CD4-positive, alpha-beta T cell treated with Interleukin-15 for 1 hour (primary cell): ENCODE results near the gene TRPC6.
"Not testable (repeated sequence)": the region's sequence is repeated elsewhere in the genome, so short reads cannot be mapped to it uniquely, and the experiment has no call there.

Experiments used
- DNase-seq: peaks from one replicate; pipeline ENCODE4 v3.0.0-alpha.2; 2020

Gene TRPC6

DNA sequence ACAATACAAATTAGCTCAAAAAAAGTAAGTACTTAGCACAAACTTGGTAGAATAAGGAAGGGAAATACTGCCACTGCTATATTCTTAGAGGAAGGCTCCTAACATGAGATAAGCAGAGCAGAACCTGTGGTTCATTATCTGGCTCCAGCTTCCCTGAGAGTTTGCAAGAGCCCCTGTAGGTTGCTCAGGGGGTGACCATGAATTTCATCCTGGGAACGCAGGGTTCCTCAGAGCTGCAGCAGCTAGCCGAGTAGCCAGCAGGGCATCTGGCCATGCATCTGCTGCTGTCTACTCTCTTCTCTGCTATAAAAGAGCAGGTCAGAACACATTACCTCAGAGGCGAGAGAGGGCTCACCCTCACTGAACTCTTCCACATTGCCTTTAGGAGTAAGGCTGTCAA, 67.3 kb downstream of the TRPC6 start:
- DNase-seq = no peak

- no peak for DNase-seq
Observed at GRCh38 chr11:101511065-101511464, 72.7 kb downstream of the TRPC6 start.

- no peak for DNase-seq
Observed at GRCh38 chr11:101510591-101510990, 73.2 kb downstream of the TRPC6 start.

- DNase-seq = no peak
Observed at GRCh38 chr11:101509922-101510321, 73.9 kb downstream of the TRPC6 start.

DNA sequence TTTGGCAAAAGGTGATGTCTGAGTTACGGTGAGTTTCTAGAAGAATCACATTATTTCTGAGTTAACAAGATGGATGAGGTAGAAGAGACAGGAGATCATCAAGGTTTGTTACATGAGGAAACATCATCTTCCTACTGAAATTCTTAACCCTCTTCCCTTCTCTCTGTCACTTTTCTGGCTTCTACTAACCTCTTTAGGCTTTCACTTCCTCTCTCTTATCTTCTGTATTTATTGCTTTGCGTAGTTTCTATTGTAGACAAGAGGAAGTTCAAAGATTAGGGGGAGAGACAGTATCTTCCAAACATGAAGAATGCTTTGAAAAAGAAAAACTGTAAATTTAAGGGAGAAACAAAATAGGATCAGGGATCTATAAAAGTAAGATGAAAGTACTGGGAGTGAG, 75.4 kb downstream of the TRPC6 start:
- no peak for DNase-seq

GRCh38 chr11:101498891-101499290, 84.9 kb downstream of the TRPC6 start:
- DNase-seq = no peak

DNA sequence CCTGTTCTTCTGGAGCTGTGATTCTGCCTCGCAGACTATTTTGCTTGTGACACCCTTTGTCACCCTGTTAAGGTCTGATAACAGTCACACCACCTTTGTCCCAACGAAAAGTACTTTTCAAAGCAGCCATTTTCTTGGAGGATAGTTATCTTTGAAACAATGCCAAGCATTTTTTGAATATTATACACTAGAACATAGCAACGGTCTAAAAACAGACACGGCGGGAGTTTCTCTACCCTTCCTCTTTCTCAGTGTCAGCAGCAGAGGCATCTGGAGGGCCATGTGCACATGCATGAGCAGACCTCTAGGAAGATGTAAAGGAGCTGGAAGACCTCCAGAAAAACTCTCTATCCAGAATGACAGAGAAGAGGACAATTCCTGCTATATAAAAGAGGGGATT, 86.5 kb downstream of the TRPC6 start:
- no peak for DNase-seq

DNA sequence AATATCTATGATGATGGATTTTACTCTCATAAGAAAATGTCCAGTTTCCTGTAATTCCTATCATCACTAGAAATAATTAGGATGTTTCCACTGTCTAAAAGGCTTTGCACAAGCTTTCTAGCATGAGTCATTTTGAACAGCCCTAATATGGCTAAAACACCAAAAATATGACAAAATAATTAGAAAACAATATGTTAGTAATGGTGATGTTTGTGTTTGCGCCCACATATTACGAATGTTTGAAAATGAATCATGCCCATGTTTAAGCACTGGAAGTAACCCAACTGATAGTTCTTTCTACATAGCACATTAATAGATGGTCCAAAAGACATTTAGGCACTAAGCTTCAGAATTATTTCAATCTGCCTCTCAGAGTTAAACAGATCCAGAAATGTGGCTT, 96.0 kb downstream of the TRPC6 start:
- DNase-seq = no peak

GRCh38 chr11:101482556-101483124, 101.2 kb downstream of the TRPC6 start:
- DNase-seq = no peak

- no peak for DNase-seq
Observed at GRCh38 chr11:101478587-101479369, 105.0 kb downstream of the TRPC6 start.

GRCh38 chr11:101477926-101478325, 105.9 kb downstream of the TRPC6 start:
- DNase-seq = no peak

DNA sequence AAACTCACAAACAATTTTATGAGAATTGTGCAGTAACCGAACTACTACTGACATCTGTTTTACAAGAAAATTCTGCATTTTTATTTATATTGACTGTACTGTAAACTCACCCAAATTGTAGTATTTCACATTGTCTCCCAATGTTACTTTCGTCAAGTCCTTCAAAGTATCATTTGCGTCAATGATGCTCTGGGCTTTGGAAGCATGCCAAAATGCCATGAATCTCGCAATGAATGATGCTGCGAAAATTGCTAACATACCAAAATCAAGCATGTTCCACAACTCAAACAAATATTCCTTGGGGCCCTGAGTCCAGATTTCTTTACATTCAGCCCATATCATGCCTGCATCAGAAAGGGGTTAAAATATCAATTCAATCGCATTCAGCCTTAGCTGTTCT, 107.6 kb downstream of the TRPC6 start:
- no peak for DNase-seq

DNA sequence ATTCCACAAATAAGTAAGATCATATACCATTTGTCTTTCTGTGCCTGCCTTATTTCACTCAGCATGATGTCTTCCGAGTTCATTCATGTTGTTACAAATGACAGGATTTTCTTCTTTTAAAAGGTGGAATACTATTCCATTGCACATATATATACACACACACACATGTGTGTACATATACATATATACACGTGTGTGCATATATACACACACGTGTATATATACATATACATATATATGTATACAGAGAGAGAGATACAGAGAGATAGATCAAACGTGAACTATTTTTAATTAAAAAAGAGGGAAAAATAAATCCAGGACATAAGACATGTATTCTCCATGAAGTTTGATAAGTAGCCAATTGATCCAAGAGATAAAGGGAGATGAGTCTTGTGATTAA, 108.1 kb downstream of the TRPC6 start:
- no peak for DNase-seq

GRCh38 chr11:101474666-101475065, 109.1 kb downstream of the TRPC6 start:
- DNase-seq = no peak

GRCh38 chr11:101470881-101471520, 112.8 kb downstream of the TRPC6 start:
- DNase-seq = no peak

GRCh38 chr11:101470419-101470818, 113.4 kb downstream of the TRPC6 start:
- DNase-seq = no peak

DNA sequence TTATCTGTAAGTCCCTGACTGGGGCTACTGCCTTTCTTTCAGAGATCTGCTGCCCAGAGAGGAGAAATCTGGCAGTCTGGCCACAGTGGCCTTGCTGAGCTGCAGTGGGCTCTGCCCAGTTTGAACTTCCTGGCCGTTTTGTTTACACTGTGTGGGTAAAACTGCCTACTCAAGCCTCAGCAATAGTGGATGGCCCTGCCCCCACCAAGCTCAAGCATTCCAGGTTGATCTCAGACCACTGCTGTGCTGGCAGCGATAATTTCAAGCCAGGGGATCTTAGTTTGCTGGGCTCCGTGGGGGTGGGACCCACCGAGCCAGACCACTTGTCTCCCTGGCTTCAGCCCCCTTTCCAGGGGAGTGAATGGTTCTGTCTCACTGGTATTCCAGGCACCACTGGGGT, 117.5 kb downstream of the TRPC6 start:
- no peak for DNase-seq

GRCh38 chr11:101464388-101464787, 119.4 kb downstream of the TRPC6 start:
- DNase-seq = not testable (repeated sequence)

GRCh38 chr11:101459020-101459419, 124.8 kb downstream of the TRPC6 start:
- no peak for DNase-seq

DNA sequence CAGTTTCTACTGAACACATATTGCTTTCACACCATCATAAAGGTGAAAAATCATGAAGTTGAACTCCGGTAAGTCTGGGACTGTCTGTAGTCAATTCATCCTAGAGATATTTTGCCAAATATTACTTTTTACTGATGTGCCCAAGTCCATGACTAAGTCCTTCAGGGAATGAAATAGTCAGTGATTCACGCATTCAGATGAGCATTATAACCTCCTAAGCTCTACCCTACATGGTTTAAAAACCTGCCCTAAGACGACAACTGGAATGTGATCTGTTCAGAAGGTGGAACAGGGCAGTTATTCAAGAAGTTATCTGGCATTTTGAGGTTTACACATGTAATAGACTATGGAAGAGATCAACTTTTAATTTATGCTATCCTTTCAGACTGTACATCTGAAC, 125.6 kb downstream of the TRPC6 start:
- no peak for DNase-seq

DNA sequence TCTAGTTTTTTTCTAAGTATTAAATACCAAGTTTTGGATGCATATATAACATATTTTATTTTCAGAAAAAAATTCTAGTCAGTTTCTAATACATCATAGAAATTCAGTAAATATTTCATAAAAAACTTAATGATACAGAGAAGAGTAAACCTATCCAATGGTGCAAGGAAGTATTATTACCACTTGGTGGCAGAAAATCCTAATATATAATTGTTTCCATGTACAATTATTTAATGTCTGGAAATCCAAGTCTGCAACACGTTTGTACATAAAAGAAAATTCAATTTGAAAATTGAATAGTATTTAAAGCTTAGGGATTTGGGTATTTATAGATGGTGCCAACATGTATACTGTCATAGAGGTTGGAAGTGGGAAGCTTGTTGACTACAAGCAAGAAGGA, 127.0 kb downstream of the TRPC6 start:
- DNase-seq = no peak

DNA sequence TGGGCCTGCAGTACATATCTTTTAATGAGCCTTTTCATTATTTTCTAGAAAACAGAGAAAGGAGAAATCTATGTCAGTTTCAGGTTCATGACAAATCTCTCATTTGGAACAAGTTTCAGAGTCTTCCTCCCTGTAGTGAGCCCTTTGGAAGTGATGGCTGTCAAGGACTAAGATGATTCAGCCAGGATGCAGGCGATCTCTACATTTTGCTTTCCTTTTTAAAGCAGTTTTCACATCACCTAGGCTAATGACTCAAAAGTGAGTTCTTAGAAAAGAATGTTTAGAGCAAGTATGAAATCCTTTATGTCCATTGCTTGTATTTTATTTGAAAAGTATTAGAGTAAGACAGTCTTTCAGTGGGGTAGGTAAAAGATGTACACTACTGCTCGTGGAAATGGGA, 130.1 kb downstream of the TRPC6 start:
- DNase-seq = no peak

DNA sequence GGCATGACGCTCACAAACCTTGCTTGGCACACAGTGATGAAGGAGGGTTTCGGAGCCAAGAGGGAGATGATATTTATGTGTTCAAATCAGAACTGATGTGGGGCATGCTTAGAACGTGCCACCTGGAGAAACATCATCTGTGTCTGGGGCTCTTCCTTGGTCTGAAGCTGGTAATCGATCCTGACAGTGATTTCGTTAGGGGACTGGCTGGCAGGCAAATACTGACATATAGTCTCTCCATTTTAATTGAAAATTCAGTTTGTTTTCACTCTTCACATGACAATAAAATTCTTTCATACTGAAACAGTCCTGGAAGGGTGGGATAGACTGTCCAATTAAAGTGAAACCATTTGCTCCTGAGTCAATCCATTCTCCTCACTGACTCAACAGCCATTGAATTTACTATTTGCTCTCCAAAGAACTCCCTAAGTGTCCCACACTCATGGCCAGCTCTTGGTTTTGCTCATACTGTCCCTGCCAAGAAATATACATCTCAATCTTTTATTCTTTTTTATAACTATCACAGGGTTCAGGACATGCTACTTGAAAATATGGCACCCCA, 134.8 kb downstream of the TRPC6 start:
- no peak for DNase-seq

- DNase-seq = no peak
Observed at GRCh38 chr11:101446726-101447125, 137.1 kb downstream of the TRPC6 start.
